Activated naive CD4-positive, alpha-beta T cell (primary cell): ENCODE results near the gene DGKD.

Experiments used
- DNase-seq, 4 experiments: peaks; one replicate each; lab custom pipeline; 2025; lab: John Stamatoyannopoulos, UW

The DGKD gene

GRCh38 chr2:233501198-233502076 is 147.1 kb downstream of the DGKD start:
- no peak for DNase-seq

- no peak for DNase-seq
These were observed 149.2 kb downstream of the DGKD start for GRCh38 chr2:233503481-233503880.

- no peak for DNase-seq
These were observed 149.8 kb downstream of the DGKD start for GRCh38 chr2:233503947-233504637.

- DNase-seq: no peak
These were observed 159.8 kb downstream of the DGKD start for GRCh38 chr2:233513953-233514655.

- DNase-seq: no peak
These were observed 165.7 kb downstream of the DGKD start for GRCh38 chr2:233519787-233520611.
